HG02885 (cell line): ENCODE results near the gene HSPA1A.
"Not testable (repeated sequence)": the region's sequence is repeated elsewhere in the genome, so short reads cannot be mapped to it uniquely, and the experiment has no call there.

Source experiments
- ATAC-seq: cut with Tn5 transposase; IDR thresholded peaks from one replicate; pipeline ENCODE4 v1.9.1; 2021; ENCODE audit warnings: mild to moderate bottlenecking; ENCODE audit not compliant: unreplicated experiment, poor library complexity

HSPA1A gene

DNA sequence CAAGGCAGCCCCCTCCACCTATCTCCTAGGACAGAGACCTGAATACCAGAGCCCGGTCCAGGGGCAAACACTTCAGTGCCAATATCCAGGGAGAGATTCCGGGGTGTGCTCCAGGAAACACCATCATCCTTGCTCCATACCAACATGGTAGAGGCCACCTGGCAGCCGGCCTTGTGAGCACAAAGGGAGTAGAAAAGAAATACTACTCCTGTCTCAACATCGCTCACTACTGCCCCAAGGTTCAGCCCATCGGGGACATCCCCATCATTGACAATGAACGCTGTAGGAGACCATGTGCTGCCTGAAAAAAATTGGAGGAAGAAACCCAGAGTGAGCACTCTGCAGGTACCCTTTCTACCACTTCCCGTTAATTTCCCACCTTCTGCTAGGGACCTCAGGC is 45.8 kb downstream of the HSPA1A start:
- no peak for ATAC-seq

DNA sequence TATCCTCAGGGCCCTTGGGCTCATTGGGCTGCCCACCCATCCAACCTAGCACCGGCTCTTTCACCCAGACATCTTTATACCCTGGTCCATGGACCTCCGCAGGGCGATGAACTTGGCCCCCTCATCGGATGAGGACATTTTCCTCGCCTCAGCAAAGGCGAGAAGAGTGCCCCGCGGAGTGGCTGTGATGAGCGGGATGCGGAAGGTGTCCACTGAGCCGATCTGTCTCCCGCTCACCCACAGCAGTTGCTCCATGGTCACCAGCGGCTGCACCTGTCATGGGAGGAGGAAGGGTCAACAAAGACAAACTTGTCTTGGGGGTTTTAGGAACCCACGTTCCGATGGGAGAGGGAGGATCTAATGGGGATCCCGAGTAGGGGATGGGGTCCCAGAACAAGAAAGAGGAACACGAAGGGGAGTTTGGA is 46.6 kb downstream of the HSPA1A start:
- no peak for ATAC-seq

- ATAC-seq, result peak; percentile 92
Measured at GRCh38 chr6:31862344-31863235, 47.2 kb downstream of the HSPA1A start, which contains the start of gene NEU1. Gene NEU1, minus strand, starts transcription at chr6:31862821. Its CDS starts 45 bp downstream, at chr6:31862776.

DNA sequence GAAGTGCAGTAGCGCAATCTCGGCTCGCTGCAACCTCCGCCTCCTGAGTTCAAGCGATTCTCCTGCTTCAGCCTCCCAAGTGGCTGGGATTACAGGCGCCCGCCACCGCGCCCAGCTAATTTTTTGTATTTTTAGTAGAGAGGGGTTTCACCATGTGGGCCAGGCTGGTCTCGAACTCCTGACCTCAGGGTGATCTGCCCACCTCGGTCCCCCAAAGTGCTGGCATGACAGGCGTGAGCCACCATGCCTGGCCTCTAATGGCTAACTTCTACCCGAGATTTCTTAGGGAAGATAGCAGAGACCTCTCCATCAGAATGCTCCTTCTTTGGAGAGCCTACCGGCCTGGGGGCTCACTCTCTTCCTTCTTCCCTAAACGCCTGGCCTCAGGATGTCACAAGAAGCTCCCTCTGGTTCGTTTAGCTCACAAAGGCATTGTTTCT is 48.8 kb downstream of the HSPA1A start:
- ATAC-seq, result not testable (repeated sequence)

- no peak for ATAC-seq
Measured at GRCh38 chr6:31864818-31865204, 49.5 kb downstream of the HSPA1A start.

GRCh38 chr6:31865205-31866118 is 50.1 kb downstream of the HSPA1A start:
- no peak for ATAC-seq
